Panc1 (cell line): ENCODE results near the gene MMP10. TPM values are rescaled to one million over a fixed set of nuclear protein-coding genes. Genes with fewer than 3 reads are reported as not detected.

ENCODE experiments used
- ATAC-seq: fragments of 200-7000 bp; cut with Tn5 transposase; 2 replicates; pipeline ENCODE4 v1.9.1; 2020; ENCODE audit warnings: mild to moderate bottlenecking, moderate library complexity
- BruUV-seq: library from RNA; stranded (reverse); fragments of 400-500 nt; replicated peaks from 2 replicates; lab custom pipeline; 2021; lab: Mats Ljungman, UMichigan
- CTCF ChIA-PET: fragments of 300-600 bp; sonication (Branson Sonifier 250); formaldehyde crosslinking; loops from one replicate; lab custom pipeline; 2022; ENCODE audit warnings: antibody characterized with exemption; lab: Charles Lee
- POLR2A ChIA-PET: fragments of 300-600 bp; sonication (Branson Sonifier 250); formaldehyde crosslinking; loops from one replicate; lab custom pipeline; 2022; ENCODE audit warnings: antibody characterized with exemption; lab: Charles Lee
- DNase-seq: peaks from one replicate; pipeline ENCODE4 v3.0.0-alpha.2; 2010; ENCODE audit warnings: low read depth, low spot score
- H3K27ac ChIP-seq: 2 replicates; pipeline ENCODE4 v1.5.1; 2011; ENCODE audit warnings: mild to moderate bottlenecking, low read length, inconsistent platforms
- H3K27me3 ChIP-seq: fragments of 200-500 bp; sonication (Bioruptor generic); 2 replicates; pipeline ENCODE4 v1.6.0; 2014; ENCODE audit warnings: low read length, inconsistent platforms; ENCODE audit not compliant: control insufficient read depth, insufficient read depth
- H3K36me3 ChIP-seq: fragments of 200-500 bp; sonication (Bioruptor generic); 2 replicates; pipeline ENCODE4 v1.5.1; 2014; ENCODE audit warnings: inconsistent platforms, mild to moderate bottlenecking, low read length, moderate library complexity; ENCODE audit not compliant: control insufficient read depth, insufficient read depth
- H3K4me1 ChIP-seq: 2 replicates; pipeline ENCODE4 v1.5.1; 2011; ENCODE audit warnings: inconsistent platforms, mild to moderate bottlenecking, low read length, moderate library complexity; ENCODE audit not compliant: control insufficient read depth, insufficient read depth
- H3K4me3 ChIP-seq, 2 experiments: 2 replicates each; pipeline ENCODE4 v1.5.1; 2011 to 2012; ENCODE audit warnings: low read depth in 2 of 2, low read length in 2 of 2, mild to moderate bottlenecking in 2 of 2, inconsistent platforms in 1 of 2, moderate library complexity in 1 of 2
- H3K9me3 ChIP-seq: fragments of 200-500 bp; sonication (Bioruptor generic); 2 replicates; pipeline ENCODE4 v1.5.1; 2014; ENCODE audit warnings: low read depth, mild to moderate bottlenecking, inconsistent platforms, low read length, moderate library complexity; ENCODE audit not compliant: control insufficient read depth, insufficient read depth
- POLR2AphosphoS5 ChIP-seq: IDR thresholded peaks from 2 replicates; pipeline ENCODE4 v1.6.1; 2012; ENCODE audit warnings: mild to moderate bottlenecking, low read depth, low read length, moderate library complexity
- SIN3A ChIP-seq: IDR thresholded peaks from 2 replicates; pipeline ENCODE4 v1.6.1; 2012; ENCODE audit warnings: low read depth, mild to moderate bottlenecking, low read length, moderate library complexity, borderline replicate concordance; ENCODE audit not compliant: insufficient read depth
- TCF7L2 ChIP-seq: IDR thresholded peaks from 2 replicates; pipeline ENCODE4 v1.6.1; 2011; ENCODE audit warnings: mild to moderate bottlenecking, low read depth, low read length, inconsistent platforms
- in situ Hi-C: cut with HindIII; loops from 2 replicates; pipeline ENCODE4 v1.10.0; 2016; ENCODE audit warnings: low sequenced_read_pairs, low pct_unique_long_range_greater_than_20kb
- intact Hi-C: fragments of 100-400 bp; cut with micrococcal nuclease; formaldehyde crosslinking; loops from one replicate; pipeline ENCODE4 v1.10.0; 2022; ENCODE audit not compliant: unreplicated experiment
- total RNA-seq: library from RNA; stranded (reverse); gene quantifications from one replicate; pipeline ENCODE4 v1.2.1, GENCODE V29; 2021; ENCODE audit not compliant: unreplicated experiment
- TF ChIP-seq, protein P1 (sequence below): fragments of 450-650 bp; IDR thresholded peaks from 2 replicates; pipeline ENCODE4 v1.5.1; 2017; ENCODE audit warnings: mild to moderate bottlenecking
- TF ChIP-seq, protein P2 (sequence below), 2 experiments: IDR thresholded peaks; 2 replicates each; pipeline ENCODE4 v1.6.1; 2011 to 2012; ENCODE audit warnings: low read depth in 2 of 2, control low read depth in 1 of 2, low read length in 1 of 2, mild to moderate bottlenecking in 1 of 2, moderate library complexity in 1 of 2; ENCODE audit not compliant: insufficient read depth in 1 of 2

Gene MMP10
- total RNA-seq, 1 experiment from 2014 or later, result not detected

DNA sequence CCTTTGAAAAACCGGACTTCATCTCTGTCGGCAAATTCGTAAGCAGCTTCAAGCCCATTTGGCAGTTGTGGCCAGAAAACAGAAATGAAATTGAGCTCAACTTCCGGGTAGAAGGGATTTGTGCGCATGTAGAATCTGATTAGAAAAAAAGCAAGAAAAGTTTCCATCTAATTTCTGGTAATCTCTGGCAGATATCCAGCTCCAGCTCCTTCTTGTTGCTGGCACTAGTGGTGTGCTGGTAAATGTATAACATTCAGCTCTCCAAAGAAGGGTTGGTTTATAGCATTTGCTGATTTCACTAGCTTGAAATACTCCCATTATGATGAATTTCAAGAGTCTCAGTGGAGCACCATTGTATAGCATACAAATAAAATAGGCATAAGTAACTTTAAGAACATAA is 12.2 kb upstream of the MMP10 start:
- ChIA-PET CTCF (no interaction called here), POLR2A (no interaction called here)
- H3K36me3 ChIP-seq, result no peaks in the 10 kb centered on the region
- intact Hi-C loops (no loop called here), in situ Hi-C loops (no loop called here)
- TF ChIP-seq, protein P1, sequence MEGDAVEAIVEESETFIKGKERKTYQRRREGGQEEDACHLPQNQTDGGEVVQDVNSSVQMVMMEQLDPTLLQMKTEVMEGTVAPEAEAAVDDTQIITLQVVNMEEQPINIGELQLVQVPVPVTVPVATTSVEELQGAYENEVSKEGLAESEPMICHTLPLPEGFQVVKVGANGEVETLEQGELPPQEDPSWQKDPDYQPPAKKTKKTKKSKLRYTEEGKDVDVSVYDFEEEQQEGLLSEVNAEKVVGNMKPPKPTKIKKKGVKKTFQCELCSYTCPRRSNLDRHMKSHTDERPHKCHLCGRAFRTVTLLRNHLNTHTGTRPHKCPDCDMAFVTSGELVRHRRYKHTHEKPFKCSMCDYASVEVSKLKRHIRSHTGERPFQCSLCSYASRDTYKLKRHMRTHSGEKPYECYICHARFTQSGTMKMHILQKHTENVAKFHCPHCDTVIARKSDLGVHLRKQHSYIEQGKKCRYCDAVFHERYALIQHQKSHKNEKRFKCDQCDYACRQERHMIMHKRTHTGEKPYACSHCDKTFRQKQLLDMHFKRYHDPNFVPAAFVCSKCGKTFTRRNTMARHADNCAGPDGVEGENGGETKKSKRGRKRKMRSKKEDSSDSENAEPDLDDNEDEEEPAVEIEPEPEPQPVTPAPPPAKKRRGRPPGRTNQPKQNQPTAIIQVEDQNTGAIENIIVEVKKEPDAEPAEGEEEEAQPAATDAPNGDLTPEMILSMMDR, result no peak
- TF ChIP-seq, protein P2, sequence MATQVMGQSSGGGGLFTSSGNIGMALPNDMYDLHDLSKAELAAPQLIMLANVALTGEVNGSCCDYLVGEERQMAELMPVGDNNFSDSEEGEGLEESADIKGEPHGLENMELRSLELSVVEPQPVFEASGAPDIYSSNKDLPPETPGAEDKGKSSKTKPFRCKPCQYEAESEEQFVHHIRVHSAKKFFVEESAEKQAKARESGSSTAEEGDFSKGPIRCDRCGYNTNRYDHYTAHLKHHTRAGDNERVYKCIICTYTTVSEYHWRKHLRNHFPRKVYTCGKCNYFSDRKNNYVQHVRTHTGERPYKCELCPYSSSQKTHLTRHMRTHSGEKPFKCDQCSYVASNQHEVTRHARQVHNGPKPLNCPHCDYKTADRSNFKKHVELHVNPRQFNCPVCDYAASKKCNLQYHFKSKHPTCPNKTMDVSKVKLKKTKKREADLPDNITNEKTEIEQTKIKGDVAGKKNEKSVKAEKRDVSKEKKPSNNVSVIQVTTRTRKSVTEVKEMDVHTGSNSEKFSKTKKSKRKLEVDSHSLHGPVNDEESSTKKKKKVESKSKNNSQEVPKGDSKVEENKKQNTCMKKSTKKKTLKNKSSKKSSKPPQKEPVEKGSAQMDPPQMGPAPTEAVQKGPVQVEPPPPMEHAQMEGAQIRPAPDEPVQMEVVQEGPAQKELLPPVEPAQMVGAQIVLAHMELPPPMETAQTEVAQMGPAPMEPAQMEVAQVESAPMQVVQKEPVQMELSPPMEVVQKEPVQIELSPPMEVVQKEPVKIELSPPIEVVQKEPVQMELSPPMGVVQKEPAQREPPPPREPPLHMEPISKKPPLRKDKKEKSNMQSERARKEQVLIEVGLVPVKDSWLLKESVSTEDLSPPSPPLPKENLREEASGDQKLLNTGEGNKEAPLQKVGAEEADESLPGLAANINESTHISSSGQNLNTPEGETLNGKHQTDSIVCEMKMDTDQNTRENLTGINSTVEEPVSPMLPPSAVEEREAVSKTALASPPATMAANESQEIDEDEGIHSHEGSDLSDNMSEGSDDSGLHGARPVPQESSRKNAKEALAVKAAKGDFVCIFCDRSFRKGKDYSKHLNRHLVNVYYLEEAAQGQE (IDR thresholded peaks at IDR 0.05; ENCODE audit: insufficient read depth in 1 of 2, low read depth in 2 of 2, low read length in 1 of 2), result no peak
- TF ChIP-seq SIN3A, result no peak
- TF ChIP-seq TCF7L2, result no peak
- TF ChIP-seq POLR2AphosphoS5, result no peak
- H3K4me3 ChIP-seq, result no peak overlapping the region
- no peak overlapping the region for H3K27ac ChIP-seq
- no peaks in the 10 kb centered on the region for H3K4me1 ChIP-seq
- no peaks in the 10 kb centered on the region for H3K9me3 ChIP-seq
- H3K27me3 ChIP-seq, result peaks cover 5% of the 10 kb centered on the region; the same call in 1 of the 2 replicates
- DNase-seq (no peak), ATAC-seq (no peak)
- no TSS peak for BruUV-seq

DNA sequence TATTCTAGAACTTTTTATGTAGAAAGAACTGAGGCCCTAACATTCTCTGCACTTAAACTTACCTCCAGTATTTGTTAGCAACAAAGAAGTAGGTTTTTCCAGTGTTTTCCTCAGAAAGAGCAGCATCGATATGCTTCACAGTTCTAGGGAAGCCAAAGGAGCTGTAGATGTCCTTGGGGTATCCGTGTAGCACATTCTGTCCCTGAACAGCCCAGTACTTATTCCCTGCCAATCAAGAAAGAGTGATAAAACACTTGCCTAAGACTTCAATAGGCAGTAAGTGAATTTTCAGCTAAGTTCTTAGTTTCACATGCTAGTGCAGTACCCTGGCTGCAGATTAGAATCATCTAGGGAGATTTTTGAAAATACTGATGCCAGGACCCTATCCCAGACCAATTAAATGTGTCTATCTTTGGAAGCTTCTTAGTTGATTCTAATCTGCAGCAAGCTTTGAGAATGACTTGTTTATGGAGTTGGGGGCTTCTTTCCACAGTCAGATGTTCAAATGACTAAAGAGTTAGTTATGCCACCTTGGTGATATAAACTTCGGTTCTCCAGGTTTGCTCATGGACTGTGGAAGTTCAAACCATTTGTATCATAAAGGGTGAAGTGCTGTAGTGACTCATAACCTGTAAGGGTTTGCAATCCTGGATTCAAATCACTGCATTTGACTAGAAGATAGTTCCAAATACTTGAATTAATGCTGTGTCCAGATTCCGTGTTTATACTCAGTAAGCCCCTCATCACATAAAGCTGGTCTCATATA is 11.0 kb upstream of the MMP10 start:
- TF ChIP-seq, protein P1, result no peak
- no peak for TF ChIP-seq POLR2AphosphoS5
- TF ChIP-seq, protein P2 (IDR thresholded peaks at IDR 0.05; ENCODE audit: insufficient read depth in 1 of 2, low read depth in 2 of 2, low read length in 1 of 2), result no peak
- no peak for TF ChIP-seq SIN3A
- TF ChIP-seq TCF7L2, result no peak
- DNase-seq (no peak), ATAC-seq (no peak)
- no peak overlapping the region for H3K27ac ChIP-seq
- CTCF ChIA-PET, result no interaction called here
- in situ Hi-C loops (no loop called here), intact Hi-C loops (no loop called here)
- no peak overlapping the region for H3K4me3 ChIP-seq
- no peaks in the 10 kb centered on the region for H3K9me3 ChIP-seq
- no TSS peak for BruUV-seq
- no peaks in the 10 kb centered on the region for H3K36me3 ChIP-seq
- POLR2A ChIA-PET, result no interaction called here
- H3K27me3 ChIP-seq, result no peaks in the 10 kb centered on the region; the same call in 1 of the 2 replicates
- no peaks in the 10 kb centered on the region for H3K4me1 ChIP-seq
